GM12878 (cell line): Measurements from ENCODE around the gene GPR17. TPM values are rescaled to one million over a fixed set of nuclear protein-coding genes. Genes with fewer than 3 reads are reported as not detected.

ENCODE experiments used
- ATAC-seq: fragments of 200-7000 bp; cut with Tn5 transposase; 3 replicates; pipeline ENCODE4 v1.9.1; 2020; ENCODE audit warnings: mild to moderate bottlenecking, moderate library complexity
- BruUV-seq: library from RNA; stranded (reverse); fragments of 400-500 nt; replicated peaks from 2 replicates; lab custom pipeline; 2021; lab: Mats Ljungman, UMichigan
- CTCF ChIA-PET: fragments of 300-600 bp; sonication (Branson Sonifier 250); formaldehyde crosslinking; extraction: SDS; loops from one replicate; lab custom pipeline; 2021; ENCODE audit warnings: inconsistent platforms; lab: Yijun Ruan, JAX
- POLR2A ChIA-PET: fragments of 350-600 bp; formaldehyde crosslinking; extraction: SDS; loops from one replicate; lab custom pipeline; 2021; ENCODE audit warnings: inconsistent platforms; lab: Charles Lee
- RAD21 ChIA-PET: fragments of 300-600 bp; sonication (Branson Sonifier 250); formaldehyde crosslinking; loops from one replicate; lab custom pipeline; 2023; ENCODE audit warnings: antibody characterized with exemption; ENCODE audit not compliant: unreplicated experiment; lab: Charles Lee
- SMC1A ChIA-PET: fragments of 300-600 bp; sonication (Branson Sonifier 250); formaldehyde crosslinking; loops from one replicate; lab custom pipeline; 2023; ENCODE audit not compliant: unreplicated experiment, uncharacterized antibody; lab: Charles Lee
- DNase-seq: peaks from one replicate; pipeline ENCODE4 v3.0.0-alpha.2; 2011; ENCODE audit warnings: low read depth, low spot score
- FAIRE-seq: peaks from 3 replicates; lab custom pipeline; 2011; peaks lifted over from hg19 to GRCh38; lab: Jason Lieb, UNC
- H2AFZ ChIP-seq: 2 replicates; pipeline ENCODE4 v1.6.0; 2011; ENCODE audit warnings: low read depth, low read length, control low read depth; ENCODE audit not compliant: control insufficient read depth
- H3K27ac ChIP-seq: 2 replicates; pipeline ENCODE4 v1.5.1; 2011; ENCODE audit warnings: control low read depth; ENCODE audit not compliant: control insufficient read depth, insufficient read depth
- H3K27me3 ChIP-seq, 2 experiments: replicated peaks in 1 of 2; 2 replicates each; pipeline versions ENCODE4 v1.6.0 to v1.6.1; 2011; ENCODE audit warnings: low read length in 1 of 2; ENCODE audit not compliant: control insufficient read depth in 2 of 2, insufficient read depth in 2 of 2
- H3K36me3 ChIP-seq, 2 experiments: 2 replicates each; pipeline ENCODE4 v1.5.1; 2011; ENCODE audit warnings: low read length in 1 of 2; ENCODE audit not compliant: control insufficient read depth in 2 of 2, insufficient read depth in 2 of 2
- H3K4me1 ChIP-seq: 2 replicates; pipeline ENCODE4 v1.6.1; 2011; ENCODE audit warnings: mild to moderate bottlenecking, low read length, moderate library complexity, mixed read lengths; ENCODE audit not compliant: control insufficient read depth, insufficient read depth
- H3K4me2 ChIP-seq: 2 replicates; pipeline ENCODE4 v1.6.0; 2011; ENCODE audit warnings: control low read depth; ENCODE audit not compliant: control insufficient read depth, insufficient read depth
- H3K4me3 ChIP-seq: fragments of 200-600 bp; sonication (generic); 2 replicates; pipeline ENCODE4 v1.5.1; 2016
- H3K79me2 ChIP-seq: 2 replicates; pipeline ENCODE4 v1.6.0; 2011; ENCODE audit warnings: low read length; ENCODE audit not compliant: control insufficient read depth, insufficient read depth
- H3K9ac ChIP-seq: 2 replicates; pipeline ENCODE4 v1.8.0; 2011; ENCODE audit warnings: low read length, control low read depth, mixed read lengths; ENCODE audit not compliant: control insufficient read depth, insufficient read depth
- H3K9me3 ChIP-seq: replicated peaks from 3 replicates; pipeline ENCODE4 v1.5.1; 2011; ENCODE audit warnings: mild to moderate bottlenecking, low read length; ENCODE audit not compliant: control insufficient read depth, insufficient read depth
- H4K20me1 ChIP-seq: 2 replicates; pipeline ENCODE4 v1.6.0; 2011; ENCODE audit not compliant: control insufficient read depth, insufficient read depth
- ATF2 ChIP-seq: IDR thresholded peaks from 2 replicates; pipeline ENCODE4 v1.6.1; 2012; ENCODE audit warnings: low read length, inconsistent platforms
- CEBPB ChIP-seq, 2 experiments: fragments of 150-350 bp in 1 of 2; IDR thresholded peaks; 2 replicates each; pipeline ENCODE4 v1.6.1; 2012 to 2014; ENCODE audit warnings: low read depth in 2 of 2, low read length in 2 of 2, borderline replicate concordance in 1 of 2, inconsistent platforms in 1 of 2
- HSF1 ChIP-seq: fragments of 150-350 bp; IDR thresholded peaks from 2 replicates; pipeline ENCODE4 v1.6.1; 2014; ENCODE audit warnings: mild to moderate bottlenecking, low read depth, low read length
- IRF3 ChIP-seq: fragments of 450-650 bp; IDR thresholded peaks from 2 replicates; pipeline ENCODE4 v1.6.1; 2014; ENCODE audit warnings: mild to moderate bottlenecking
- NFIC ChIP-seq: IDR thresholded peaks from 2 replicates; pipeline ENCODE4 v1.6.1; 2012; ENCODE audit warnings: low read depth, mild to moderate bottlenecking, inconsistent platforms, low read length, moderate library complexity
- NFXL1 ChIP-seq: fragments of 450-650 bp; IDR thresholded peaks from 2 replicates; pipeline ENCODE4 v1.6.1; 2017; ENCODE audit warnings: antibody characterized with exemption, mild to moderate bottlenecking, borderline replicate concordance
- PKNOX1 ChIP-seq: fragments of 450-650 bp; IDR thresholded peaks from 2 replicates; pipeline ENCODE4 v1.6.1; 2016; ENCODE audit warnings: mild to moderate bottlenecking
- RUNX3 ChIP-seq: IDR thresholded peaks from 2 replicates; pipeline ENCODE4 v1.6.1; 2012; ENCODE audit warnings: low read length, inconsistent platforms
- SKIL ChIP-seq: fragments of 450-650 bp; IDR thresholded peaks from 2 replicates; pipeline ENCODE4 v1.6.1; 2017; ENCODE audit warnings: mild to moderate bottlenecking, low read depth, inconsistent platforms; ENCODE audit not compliant: poor library complexity, severe bottlenecking
- SMAD5 ChIP-seq: IDR thresholded peaks from 2 replicates; pipeline ENCODE4 v1.6.1; 2016; ENCODE audit warnings: antibody characterized with exemption, low read depth
- SP1 ChIP-seq: IDR thresholded peaks from one replicate; pipeline ENCODE4 v1.6.1; 2011; ENCODE audit warnings: low read depth, low read length
- USF1 ChIP-seq: IDR thresholded peaks from 2 replicates; pipeline ENCODE4 v1.6.1; 2011; ENCODE audit warnings: borderline replicate concordance, low read depth, mild to moderate bottlenecking, moderate library complexity, mixed read lengths, low read length; ENCODE audit not compliant: insufficient read depth; ENCODE audit errors: extremely low read length
- WGBS: methylation state at CpG from one replicate; pipeline ENCODE4 v1.1.6; 2016; ENCODE audit warnings: low lambda C conversion rate; ENCODE audit not compliant: insufficient replicate concordance, insufficient coverage; ENCODE audit errors: missing lambda C conversion rate; 5-methylcytosine and 5-hydroxymethylcytosine counted together
- in situ Hi-C: fragments of 300-500 bp; cut with MboI; formaldehyde crosslinking; loops from 9 replicates; pipeline ENCODE4 v1.14.3; 2018; ENCODE audit warnings: mixed read lengths
- intact Hi-C: fragments of 100-400 bp; cut with micrococcal nuclease; formaldehyde crosslinking; loops from one replicate; pipeline ENCODE4 v1.14.2; 2022; ENCODE audit not compliant: unreplicated experiment
- polyA plus RNA-seq, 11 experiments: library from polyadenylated mRNA; depleted of rRNA in 4 of 11; unstranded in 6 of 11; stranded (reverse) in 5 of 11; fragments of >200 nt; fragmentation: Nextera tagmentation in 4 of 11; fragmentation: Illumina TruSeq in 1 of 11; extraction: Ambion mirVana in 4 of 11; extraction: Trizol in 1 of 11; gene quantifications; 1 replicate in 1 of 11; 2 replicates in 10 of 11; pipeline versions ENCODE4 v1.2.1 to v1.2.3, GENCODE V29; 2011 to 2016; ENCODE audit warnings: inconsistent platforms in 2 of 11, missing spikeins in 2 of 11, low read depth in 1 of 11
- total RNA-seq, 4 experiments: library from RNA; depleted of rRNA in 3 of 4; stranded (reverse); fragments of >200 nt in 3 of 4; fragmentation: Illumina TruSeq in 1 of 4; extraction: Trizol in 1 of 4; gene quantifications; 2 replicates each; pipeline versions ENCODE4 v1.2.1 to v1.2.3, GENCODE V29; 2013 to 2021

GPR17 gene
- total and polyA plus RNA-seq, 10 of the 15 experiments (the other 5 are each of a cell fraction or from before 2014, with no cell fraction given): not detected

GRCh38 chr2:127694986-127695385 is 49.0 kb downstream of the GPR17 start (continued):
- no peak for TF ChIP-seq ATF2

- DNase-seq: no peak
- no peak overlapping the region for H3K4me2 ChIP-seq
- ChIA-PET SMC1A (no interaction called here), RAD21 (no interaction called here), POLR2A (interaction anchor here (0.7 kb wide), 1 partner anchor 16 kb away, joined by 8 read pairs; no protein-coding TSS in a partner anchor), CTCF (no interaction called here)
- H3K36me3 ChIP-seq: no peaks in the 10 kb centered on the region
- in situ Hi-C loops: no loop called here
- peaks cover 6% of the 10 kb centered on the region for H3K4me1 ChIP-seq
- no peak for ATAC-seq
- H2AFZ ChIP-seq: no peak overlapping the region
- no peak for FAIRE-seq
- no peaks in the 10 kb centered on the region for H4K20me1 ChIP-seq
- BruUV-seq: no TSS peak
- no peak overlapping the region for H3K27ac ChIP-seq
- no peak overlapping the region for H3K4me3 ChIP-seq
- no peaks in the 10 kb centered on the region for H3K27me3 ChIP-seq
- peaks cover under 1% of the 10 kb centered on the region; the same call in 1 of the 3 replicates for H3K9me3 ChIP-seq
- WGBS: 88% methylated on average over 41 of the region's 52 CpGs
- no peaks in the 10 kb centered on the region for H3K79me2 ChIP-seq
- no peak overlapping the region for H3K9ac ChIP-seq
- intact Hi-C loops: no loop called here
- TF ChIP-seq PKNOX1: no peak
- no peak for TF ChIP-seq IRF3
- TF ChIP-seq SP1: no peak
- TF ChIP-seq RUNX3: no peak
- TF ChIP-seq CEBPB (IDR thresholded peaks at IDR 0.05; ENCODE audit: borderline replicate concordance in 1 of 2, low read depth in 2 of 2, low read length in 2 of 2): no peak
- TF ChIP-seq SMAD5: no peak
- TF ChIP-seq HSF1: no peak
- TF ChIP-seq SKIL: no peak
- no peak for TF ChIP-seq USF1
- TF ChIP-seq NFIC: no peak
- TF ChIP-seq NFXL1: no peak
These were observed 49.8 kb downstream of the GPR17 start for GRCh38 chr2:127695491-127696472.
